Brain microvascular endothelial cell (primary cell): ENCODE results near the gene ESYT1.
A peak's percentile ranks its signal among the peaks of the same experiment; 100 is the strongest.

Source experiments
- DNase-seq: peaks from one replicate; pipeline ENCODE4 v3.0.0-alpha.2; 2020
- H3K27ac ChIP-seq: fragments of 250-450 bp; sonication (Bioruptor Pico); 2 replicates; pipeline ENCODE4 v1.5.1; 2020; ENCODE audit warnings: mild to moderate bottlenecking, moderate library complexity
- H3K27me3 ChIP-seq: fragments of 250-450 bp; sonication (Bioruptor Pico); replicated peaks from 2 replicates; pipeline ENCODE4 v1.5.1; 2020; ENCODE audit warnings: mild to moderate bottlenecking
- H3K36me3 ChIP-seq: fragments of 250-450 bp; sonication (Bioruptor Pico); replicated peaks from 2 replicates; pipeline ENCODE4 v1.5.1; 2020; ENCODE audit warnings: mild to moderate bottlenecking
- H3K4me3 ChIP-seq: 2 replicates; pipeline ENCODE4 v1.5.1; 2011; ENCODE audit warnings: low read depth, mild to moderate bottlenecking, control low read depth, low read length, moderate library complexity
- CTCF ChIP-seq: IDR thresholded peaks from 2 replicates; pipeline ENCODE4 v1.5.1; 2011; ENCODE audit warnings: low read depth, mild to moderate bottlenecking, moderate library complexity, low read length, control low read depth, inconsistent platforms; ENCODE audit errors: missing control alignments
- in situ Hi-C: cut with HindIII; loops from 2 replicates; pipeline ENCODE4 v1.10.0; 2017; ENCODE audit warnings: low sequenced_read_pairs, low pct_ligation_motif_present

The ESYT1 gene

GRCh38 chr12:56127485-56127887 lies 581 bp upstream of the ESYT1 start:
- Histone ChIP-seq H3K4me3 (peak overlapping the region; percentile 50), H3K27ac (peak overlapping the region; percentile 8), H3K27me3 (no peaks in the 10 kb centered on the region), H3K36me3 (peaks cover 20% of the 10 kb centered on the region)
- no peak for DNase-seq
- no peak for TF ChIP-seq CTCF
- in situ Hi-C loops = no loop called here

GRCh38 chr12:56128670-56129205 lies 671 bp downstream of the ESYT1 start:
- no peak overlapping the region for H3K27ac ChIP-seq

GRCh38 chr12:56129206-56129941 lies 1.3 kb downstream of the ESYT1 start:
- Histone ChIP-seq H3K27me3 (no peaks in the 10 kb centered on the region), H3K4me3 (peak overlapping the region; percentile 86), H3K36me3 (peaks cover 35% of the 10 kb centered on the region), H3K27ac (no peak overlapping the region)
- DNase-seq = no peak
- TF ChIP-seq CTCF = no peak
- in situ Hi-C loops = no loop called here

More at GRCh38 chr12:56128670-56129205, 671 bp downstream of the ESYT1 start:
- in situ Hi-C loops = no loop called here
- Histone ChIP-seq H3K36me3 (peaks cover 30% of the 10 kb centered on the region), H3K4me3 (peak overlapping the region; percentile 86), H3K27me3 (no peaks in the 10 kb centered on the region)
- TF ChIP-seq CTCF = no peak
- peak; percentile 20 for DNase-seq

- DNase-seq = no peak
- Histone ChIP-seq H3K27me3 (no peaks in the 10 kb centered on the region), H3K27ac (no peak overlapping the region), H3K4me3 (no peak overlapping the region), H3K36me3 (peaks cover 38% of the 10 kb centered on the region)
- in situ Hi-C loops = no loop called here
- TF ChIP-seq CTCF = no peak
Measured at GRCh38 chr12:56129942-56130495, 2.0 kb downstream of the ESYT1 start.

- Histone ChIP-seq H3K4me3 (no peak overlapping the region), H3K27me3 (no peaks in the 10 kb centered on the region), H3K36me3 (peaks cover 38% of the 10 kb centered on the region), H3K27ac (no peak overlapping the region)
- DNase-seq = no peak
- no peak for TF ChIP-seq CTCF
- in situ Hi-C loops = no loop called here
Measured at GRCh38 chr12:56130876-56131275, 2.8 kb downstream of the ESYT1 start.
